ENCODE measurements around the gene ACTR10. TPM values are rescaled to one million over a fixed set of nuclear protein-coding genes. Genes with fewer than 3 reads are reported as not detected.

ACTR10 gene
- total and polyA plus RNA-seq, 9 of the 15 experiments (the other 6 are each of a cell fraction or from before 2014, with no cell fraction given): 22.0 to 66.1 (median 34.1) TPM

GRCh38 chr14:58193542-58193941 is 6.4 kb upstream of the ACTR10 start:
- in situ Hi-C loops (cut with MboI) (no loop called here), intact Hi-C loops (cut with micrococcal nuclease) (no loop called here)
- CTCF ChIA-PET (ENCODE audit: low intra/inter-chr PET ratio): no interaction called here
- Histone ChIP-seq H3K4me2 (ENCODE audit: insufficient read depth, low read length) (no peak overlapping the region), H3K4me1 (replicated peaks in 1 of 2; ENCODE audit: control insufficient read depth in 2 of 2, insufficient read depth in 2 of 2, low read length in 2 of 2) (peaks cover 0 to 15% of the 10 kb centered on the region in 2 experiments; a peak in 2 of 5 replicates), H3K27ac (ENCODE audit: extremely low read depth, low read depth, low read length) (no peak overlapping the region), H4K20me1 (replicated peaks; ENCODE audit: control insufficient read depth, insufficient read depth, low read length) (no peaks in the 10 kb centered on the region), H3K36me3 (ENCODE audit: control insufficient read depth, insufficient read depth, low read length) (no peaks in the 10 kb centered on the region), H3K9ac (ENCODE audit: insufficient read depth in 1 of 2, low read depth in 2 of 2, low read length in 2 of 2) (no peak overlapping the region), H3K27me3 (ENCODE audit: control insufficient read depth in 2 of 2, insufficient read depth in 2 of 2, low read length in 2 of 2) (no peaks in the 10 kb centered on the region), H3K79me2 (ENCODE audit: control insufficient read depth, insufficient read depth, low read length) (no peaks in the 10 kb centered on the region), H3K9me1 (ENCODE audit: control insufficient read depth, insufficient read depth, low read length) (no peaks in the 10 kb centered on the region), H3K4me3 (no peak overlapping the region), H2AFZ (ENCODE audit: low read depth, low read length) (peak overlapping the region; percentile 58; the same call in 1 of the 2 replicates), H3K9me3 (replicated peaks; ENCODE audit: control insufficient read depth, insufficient read depth, low read depth, low read length) (no peaks in the 10 kb centered on the region)
- DNase-seq (ENCODE audit: extremely low read depth in 1 of 4, low spot score in 3 of 4) (no peak), FAIRE-seq (no peak), ATAC-seq (no peak)
- TF ChIP-seq SP2 (IDR thresholded peaks at IDR 0.05; ENCODE audit: extremely low read depth, low read depth, low read length, poor library complexity, severe bottlenecking): no peak
- TF ChIP-seq, protein P1, sequence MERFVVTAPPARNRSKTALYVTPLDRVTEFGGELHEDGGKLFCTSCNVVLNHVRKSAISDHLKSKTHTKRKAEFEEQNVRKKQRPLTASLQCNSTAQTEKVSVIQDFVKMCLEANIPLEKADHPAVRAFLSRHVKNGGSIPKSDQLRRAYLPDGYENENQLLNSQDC (CRISPR knock-in tag; IDR thresholded peaks at IDR 0.05): no peak
- TF ChIP-seq TGIF2 (CRISPR knock-in tag; IDR thresholded peaks at IDR 0.05): no peak
- TF ChIP-seq NRF1 (conservative IDR thresholded peaks at IDR 0.05 in 1 of 2, IDR thresholded peaks at IDR 0.05 in 1 of 2): no peak
- no peak for TF ChIP-seq XRCC4 (IDR thresholded peaks at IDR 0.05; ENCODE audit: extremely low read depth, insufficient read depth, insufficient read length)
- no peak for TF ChIP-seq ZEB2 (IDR thresholded peaks at IDR 0.05)
- no peak for TF ChIP-seq FUS (optimal IDR thresholded peaks at IDR 0.05; ENCODE audit: low read depth, low read length)
- no peak for TF ChIP-seq E2F5 (CRISPR knock-in tag; IDR thresholded peaks at IDR 0.05)
- no peak for TF ChIP-seq MED1 (CRISPR knock-in tag; IDR thresholded peaks at IDR 0.05; ENCODE audit: borderline replicate concordance)
- no peak for TF ChIP-seq MIER1 (IDR thresholded peaks at IDR 0.05; ENCODE audit: low read depth)
- WGBS (ENCODE audit: insufficient coverage, low coverage, missing lambda C conversion rate): 66% methylated on average over 2 of the region's 2 CpGs
- POLR2A ChIA-PET: interaction anchor here (1.1 kb wide), 1 partner anchor 10 kb away, joined by 3 read pairs; no protein-coding TSS in a partner anchor
- no TSS peak for BruUV-seq (replicated peaks)
